Measurements from ENCODE around the gene SULF2.
A peak's percentile ranks its signal among the peaks of the same experiment; 100 is the strongest.

SULF2 gene

GRCh38 chr20:47682028-47682783 is 103.1 kb downstream of the SULF2 start:
- DNase-seq: no peak

DNA sequence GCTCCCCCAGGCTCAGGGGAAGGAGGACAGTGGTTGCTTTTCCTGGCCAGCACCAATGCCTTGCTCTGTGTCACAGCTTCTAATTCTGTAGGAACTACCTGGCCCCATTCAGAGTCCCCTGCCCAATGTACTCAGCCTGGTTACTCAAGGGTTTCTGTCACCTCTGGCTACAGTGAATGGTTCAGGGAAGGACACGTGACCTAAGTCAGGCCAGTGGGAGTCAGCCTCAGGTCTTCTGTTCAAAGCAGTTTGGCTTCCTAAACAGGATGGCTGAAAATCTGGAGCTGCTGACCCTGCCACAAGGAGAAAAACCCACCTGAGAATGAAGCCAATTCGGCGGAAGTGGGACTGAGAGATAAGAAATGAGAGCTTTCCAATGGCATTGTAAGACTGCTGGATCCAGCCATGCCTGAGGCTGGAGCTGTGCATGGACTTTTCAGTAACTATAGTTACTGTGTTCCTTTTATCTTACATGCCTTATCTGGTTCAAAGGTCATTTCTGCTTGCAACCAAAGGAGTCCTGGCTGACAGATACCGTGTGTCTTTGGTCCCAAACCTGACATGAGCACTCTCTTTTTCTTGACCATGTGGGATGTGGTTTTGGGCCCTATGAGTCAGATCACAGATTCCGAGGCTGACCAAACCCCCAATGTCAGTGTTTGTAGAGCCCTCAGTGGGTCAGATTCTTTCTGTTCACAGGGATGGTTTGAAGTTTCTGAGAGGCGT is 104.3 kb downstream of the SULF2 start:
- DNase-seq: no peak

GRCh38 chr20:47679462-47679861 is 105.8 kb downstream of the SULF2 start:
- DNase-seq: no peak

DNA sequence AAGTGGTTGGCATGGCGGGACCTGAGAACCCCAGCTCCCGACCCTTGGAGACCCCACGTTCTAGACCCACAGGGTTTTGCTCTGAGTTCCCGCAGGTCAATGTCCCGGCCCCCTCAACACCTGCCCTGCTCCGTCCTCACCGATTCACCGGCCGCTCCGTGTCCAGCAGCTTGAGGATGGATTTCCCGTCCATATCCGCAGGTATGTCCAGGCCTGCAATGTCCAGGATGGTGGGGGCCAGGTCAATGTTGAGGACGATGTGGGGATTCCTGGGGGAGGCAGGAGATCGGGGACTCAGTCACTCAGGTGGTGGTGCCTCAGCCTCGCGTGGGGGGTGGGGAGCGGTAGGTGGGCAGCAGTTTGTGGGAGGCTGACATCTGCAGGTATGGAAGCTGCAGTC is 106.7 kb downstream of the SULF2 start:
- no peak for DNase-seq

GRCh38 chr20:47677635-47678453 is 107.4 kb downstream of the SULF2 start:
- peak; percentile 29 for DNase-seq

DNA sequence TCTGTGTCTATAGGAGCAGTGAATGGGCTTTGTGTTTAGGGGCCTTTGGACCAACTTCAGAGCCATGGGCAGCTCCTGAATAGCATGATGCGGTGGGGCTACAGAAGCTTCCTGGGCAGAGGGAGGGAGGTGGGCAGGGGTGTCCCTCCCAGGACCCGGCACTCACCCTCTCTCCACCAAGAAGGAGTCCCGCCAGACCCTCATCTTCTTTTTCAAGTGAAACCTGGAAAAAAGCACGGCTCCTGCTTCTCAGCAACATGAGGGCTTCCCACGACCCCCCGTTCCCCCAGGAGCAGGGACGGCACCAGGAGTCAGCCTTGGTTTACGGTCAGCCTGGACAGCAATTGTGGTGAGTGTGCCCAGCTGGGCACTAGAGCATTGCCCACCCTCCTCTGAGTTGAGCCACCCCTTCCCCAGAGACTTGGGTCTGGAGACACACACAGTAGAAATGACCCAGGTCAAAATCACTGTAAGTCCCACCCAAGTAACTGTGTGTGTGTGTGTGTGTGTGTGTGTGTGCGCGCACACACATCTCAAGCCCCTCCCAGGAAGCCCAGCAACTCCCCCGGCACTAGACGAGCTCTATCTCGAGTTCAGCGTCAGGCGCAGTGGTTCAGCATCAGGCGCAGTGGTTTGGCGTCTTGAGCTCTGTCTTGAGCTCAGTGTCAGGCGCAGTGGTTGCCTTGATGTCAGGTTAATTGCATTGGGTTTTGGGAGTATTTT is 108.2 kb downstream of the SULF2 start:
- DNase-seq: no peak

- no peak for DNase-seq
Observed at GRCh38 chr20:47676219-47676721, 109.0 kb downstream of the SULF2 start.

DNA sequence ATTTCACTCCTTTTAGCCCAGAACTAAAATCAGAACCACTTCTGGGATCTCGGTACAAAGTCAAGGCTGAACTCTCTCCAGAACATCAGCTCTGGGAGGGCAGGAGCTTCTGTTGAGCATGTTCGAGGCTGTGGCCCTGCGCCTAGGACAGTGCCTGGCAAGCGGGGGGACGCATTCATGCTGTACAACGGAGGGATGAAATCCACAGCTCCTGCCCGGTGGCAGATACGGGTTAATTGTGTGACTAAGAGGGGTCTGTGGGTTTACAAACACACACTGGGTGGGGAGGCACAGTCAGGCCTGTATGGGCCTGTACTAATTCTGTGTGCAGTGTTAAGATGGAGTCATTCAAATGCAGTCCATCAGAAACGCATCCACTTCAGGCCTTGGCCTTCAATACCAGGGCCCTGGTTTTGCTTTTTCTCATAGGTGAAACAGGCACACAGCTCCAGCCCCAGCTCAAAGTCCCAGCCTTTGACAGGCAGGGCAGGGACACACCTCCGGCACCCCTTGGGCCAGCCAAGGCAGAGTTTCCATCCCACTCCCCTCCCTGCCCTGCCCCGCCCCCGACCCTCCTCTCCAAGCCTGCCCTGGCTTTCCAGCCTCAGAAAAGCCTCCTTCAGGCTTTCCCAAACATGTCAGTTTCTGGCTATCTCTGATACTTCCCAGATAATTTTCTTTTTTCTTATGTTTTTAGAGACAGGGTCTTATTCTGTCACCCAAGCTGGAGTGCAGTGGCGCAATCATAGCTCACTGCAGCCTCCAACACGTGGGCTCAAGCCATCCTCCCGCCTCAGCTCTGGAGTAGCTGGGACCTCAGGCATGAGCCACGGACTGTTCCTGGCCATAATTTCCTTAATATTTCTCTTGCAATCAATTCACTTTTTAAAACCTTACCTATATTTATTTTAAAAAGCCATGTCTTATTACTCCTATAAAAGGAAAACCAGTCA is 109.8 kb downstream of the SULF2 start:
- no peak for DNase-seq

DNA sequence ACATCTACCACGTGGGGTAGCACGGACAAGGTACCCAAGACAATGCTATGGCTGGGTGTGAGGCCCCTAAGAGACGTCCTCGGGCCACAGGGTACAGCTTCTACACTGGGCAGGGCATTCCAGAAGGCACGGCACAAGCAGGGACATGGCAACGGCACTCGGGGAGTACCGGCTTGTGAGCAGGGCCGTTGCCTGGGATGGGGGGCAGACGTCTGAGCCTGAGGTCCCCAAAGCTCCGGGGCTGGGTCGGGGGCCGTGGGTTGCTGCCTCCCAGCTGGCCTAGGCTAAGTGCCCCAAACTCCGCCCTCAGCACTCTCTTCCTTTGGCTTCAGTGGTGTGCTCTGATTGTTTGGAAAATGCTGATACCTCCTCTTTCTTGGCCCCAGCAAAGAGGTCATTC is 110.6 kb downstream of the SULF2 start:
- no peak for DNase-seq

GRCh38 chr20:47674145-47674544 is 111.1 kb downstream of the SULF2 start:
- DNase-seq: no peak

DNA sequence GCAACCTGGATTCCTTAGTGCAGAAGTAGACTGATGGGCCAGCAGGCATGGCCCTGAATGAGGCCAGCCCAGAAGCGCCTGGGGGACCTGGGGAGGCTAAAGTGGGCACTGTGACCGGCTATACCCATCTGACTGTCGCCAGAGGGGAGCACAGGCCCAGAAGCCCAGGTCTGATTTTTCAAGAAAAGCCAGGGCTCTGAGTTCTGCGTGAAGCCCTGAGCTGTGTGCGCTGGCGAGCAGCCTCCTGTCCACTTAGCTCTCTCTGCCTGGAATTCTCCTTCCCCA is 111.7 kb downstream of the SULF2 start:
- DNase-seq: no peak

GRCh38 chr20:47672886-47673670 is 112.2 kb downstream of the SULF2 start:
- no peak for DNase-seq

DNA sequence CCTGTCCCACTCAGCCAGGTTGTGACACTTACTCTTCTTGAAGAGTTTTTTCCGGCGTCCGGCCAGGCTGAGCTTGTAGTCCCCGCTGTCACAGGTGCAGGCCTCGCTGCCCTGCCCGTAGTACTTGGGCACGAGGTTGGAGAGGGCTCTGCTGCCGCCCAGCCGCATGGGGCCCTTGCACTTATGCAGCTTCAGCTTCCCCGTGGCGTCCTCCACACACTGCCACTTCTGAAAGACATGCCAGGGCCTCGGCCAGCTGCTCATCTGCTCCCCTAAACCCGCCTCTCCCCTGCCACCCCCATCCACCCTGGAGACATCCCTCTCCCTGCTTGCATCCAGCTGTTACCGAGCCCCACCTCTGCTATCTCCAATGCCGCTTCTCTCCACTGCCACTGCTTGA is 113.1 kb downstream of the SULF2 start:
- no peak for DNase-seq

DNA sequence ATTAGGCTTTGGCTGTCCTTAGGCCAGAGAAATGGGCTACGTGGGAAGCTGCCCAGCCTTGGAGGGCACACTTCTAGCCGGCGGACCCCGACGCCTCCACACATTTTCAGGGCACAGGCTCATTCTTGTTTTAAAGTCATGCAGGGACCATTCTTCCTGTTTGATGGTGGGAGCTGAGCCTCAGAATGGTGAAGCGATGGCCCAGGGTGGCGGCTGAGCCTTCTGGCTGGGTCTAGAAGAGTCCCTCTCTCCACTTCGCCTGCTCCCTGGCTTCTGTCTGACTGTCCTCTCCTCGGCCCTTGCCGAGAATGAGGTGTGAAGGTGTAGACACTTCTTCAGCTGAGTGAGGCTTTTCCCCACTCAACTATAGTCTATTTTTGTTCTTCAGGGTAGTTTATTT is 114.4 kb downstream of the SULF2 start:
- no peak for DNase-seq

GRCh38 chr20:47669927-47670890 is 115.1 kb downstream of the SULF2 start:
- DNase-seq: no peak

- no peak for DNase-seq
Observed at GRCh38 chr20:47669489-47669888, 115.8 kb downstream of the SULF2 start.

- DNase-seq: no peak
Observed at GRCh38 chr20:47669152-47669425, 116.2 kb downstream of the SULF2 start.

- no peak for DNase-seq
Observed at GRCh38 chr20:47668313-47669151, 116.7 kb downstream of the SULF2 start.
